GM19395 (cell line): ENCODE data around the gene OTOGL.
"Not testable (repeated sequence)": the region's sequence is repeated elsewhere in the genome, so short reads cannot be mapped to it uniquely, and the experiment has no call there.

Experiments
- ATAC-seq: cut with Tn5 transposase; IDR thresholded peaks from one replicate; pipeline ENCODE4 v1.9.1; 2021; ENCODE audit warnings: mild to moderate bottlenecking, moderate library complexity; ENCODE audit not compliant: unreplicated experiment

OTOGL gene

DNA sequence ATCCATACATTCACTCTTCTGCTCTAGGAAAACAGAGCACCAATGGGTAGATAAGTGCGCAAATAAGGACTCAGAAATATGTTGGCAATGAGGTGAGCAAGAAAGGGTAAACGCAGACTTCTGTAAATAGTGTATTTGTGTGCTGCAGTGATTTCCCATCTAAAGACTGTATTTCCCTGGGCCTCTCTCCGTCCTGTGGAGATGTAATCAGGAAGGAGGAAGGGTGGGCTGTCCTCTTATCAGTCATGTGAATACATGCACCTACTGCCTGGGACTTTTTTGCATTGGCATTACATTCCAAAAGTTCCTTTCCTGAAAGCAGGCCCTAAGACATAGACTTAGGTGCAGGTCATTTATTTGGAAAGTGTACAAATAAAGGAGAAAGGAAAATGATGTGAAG is 114.5 kb downstream of the OTOGL start:
- ATAC-seq = no peak

- ATAC-seq = peak; percentile 78
These were observed 117.7 kb downstream of the OTOGL start for GRCh38 chr12:80217011-80217535.

DNA sequence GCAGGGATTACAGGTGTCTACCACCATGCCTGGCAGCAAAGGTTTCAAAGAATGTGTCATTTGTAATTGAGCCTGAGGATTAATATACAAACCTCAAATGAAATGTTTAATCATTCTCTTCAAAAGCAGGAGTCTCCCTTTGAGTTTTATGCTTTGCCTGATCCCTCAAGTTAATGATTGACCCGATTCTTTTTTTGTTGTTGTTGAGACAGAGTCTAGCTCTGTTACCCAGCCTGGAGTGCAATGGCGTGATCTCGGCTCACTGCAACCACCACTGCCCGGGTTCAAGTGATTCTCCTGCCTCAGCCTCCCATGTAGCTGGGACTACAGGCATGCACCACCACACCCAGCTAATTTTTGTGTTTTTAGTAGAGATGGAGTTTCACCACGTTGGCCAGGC is 119.6 kb downstream of the OTOGL start:
- ATAC-seq = not testable (repeated sequence)

DNA sequence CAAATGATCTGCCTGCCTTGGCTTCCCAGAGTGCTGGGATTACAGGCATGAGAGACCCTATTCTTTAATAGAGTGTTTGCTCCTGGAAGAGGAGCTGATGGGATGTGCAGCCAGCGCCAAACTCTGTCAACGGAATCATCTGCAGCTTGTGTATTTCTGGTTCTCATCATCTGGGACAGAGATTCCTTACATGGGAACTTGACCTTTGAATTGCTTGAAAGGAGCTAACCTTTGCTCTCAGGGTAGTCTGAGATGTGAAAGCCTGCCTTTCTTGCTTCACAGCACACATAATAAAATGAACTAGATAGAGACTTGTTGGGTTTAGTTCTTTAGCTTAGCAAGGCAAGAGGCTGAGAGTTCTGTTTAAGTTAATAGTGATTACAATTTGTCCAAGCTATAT is 120.0 kb downstream of the OTOGL start:
- ATAC-seq = no peak

DNA sequence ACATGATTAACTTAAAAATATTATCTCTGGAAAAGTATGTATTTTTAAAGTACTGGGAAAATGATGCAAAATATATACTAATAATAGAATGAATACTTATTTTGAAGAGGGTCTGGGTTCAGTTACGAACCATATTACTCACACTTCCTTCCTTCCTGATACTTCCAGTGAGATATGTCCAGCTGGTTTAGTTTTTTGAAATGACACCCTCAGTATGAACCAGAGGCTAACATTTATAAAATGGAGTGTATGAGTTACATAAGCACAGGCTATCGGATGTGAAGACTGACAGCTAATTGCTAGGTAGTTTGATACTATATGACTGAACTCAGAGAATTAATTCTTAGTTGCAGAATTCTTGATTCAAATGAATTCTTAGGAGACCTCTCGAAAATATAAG is 122.9 kb downstream of the OTOGL start:
- ATAC-seq = peak; percentile 76

DNA sequence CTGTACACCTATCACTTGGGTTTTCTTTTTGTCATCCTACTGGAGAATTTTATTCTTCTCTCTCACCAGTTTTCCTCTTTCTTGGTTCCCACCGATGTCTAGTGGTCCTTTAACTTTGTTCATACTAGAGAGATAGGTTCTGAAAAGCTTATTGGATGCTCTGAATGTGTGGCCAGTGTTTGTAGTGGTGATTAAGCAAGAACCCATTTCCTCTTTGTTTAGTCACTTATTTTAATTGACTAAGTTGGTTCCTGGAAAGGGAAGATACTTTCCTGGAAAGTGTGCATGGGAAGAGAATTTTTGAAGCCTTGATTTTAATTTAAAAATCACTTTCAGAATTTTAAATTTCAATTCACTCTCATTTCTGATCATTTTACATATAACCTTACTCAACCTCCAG is 127.2 kb downstream of the OTOGL start:
- no peak for ATAC-seq

- ATAC-seq = not testable (repeated sequence)
These were observed 128.6 kb downstream of the OTOGL start for GRCh38 chr12:80227904-80228303.

DNA sequence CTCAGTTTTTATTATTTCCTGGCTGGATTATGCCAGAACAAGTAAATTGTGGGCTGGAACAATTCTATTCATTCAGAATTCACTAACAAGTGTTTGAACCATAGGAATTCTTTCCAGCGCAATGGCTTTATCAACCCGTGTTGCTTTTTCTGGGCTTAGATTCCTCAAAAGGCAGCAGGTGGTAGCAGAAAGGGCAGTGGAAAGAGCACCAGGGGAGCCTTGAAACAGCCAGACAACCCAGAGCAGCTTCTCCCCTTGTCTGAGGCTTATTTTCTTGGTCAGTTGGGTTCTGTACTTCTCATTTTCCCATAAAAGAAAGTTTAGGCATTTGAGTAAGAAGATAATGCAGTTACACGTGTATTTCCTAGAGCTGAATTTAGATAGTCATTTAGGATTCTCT is 130.7 kb downstream of the OTOGL start:
- ATAC-seq = no peak

- ATAC-seq = no peak
These were observed 133.5 kb downstream of the OTOGL start for GRCh38 chr12:80232837-80233236.

- no peak for ATAC-seq
These were observed 134.6 kb downstream of the OTOGL start for GRCh38 chr12:80233926-80234325.

DNA sequence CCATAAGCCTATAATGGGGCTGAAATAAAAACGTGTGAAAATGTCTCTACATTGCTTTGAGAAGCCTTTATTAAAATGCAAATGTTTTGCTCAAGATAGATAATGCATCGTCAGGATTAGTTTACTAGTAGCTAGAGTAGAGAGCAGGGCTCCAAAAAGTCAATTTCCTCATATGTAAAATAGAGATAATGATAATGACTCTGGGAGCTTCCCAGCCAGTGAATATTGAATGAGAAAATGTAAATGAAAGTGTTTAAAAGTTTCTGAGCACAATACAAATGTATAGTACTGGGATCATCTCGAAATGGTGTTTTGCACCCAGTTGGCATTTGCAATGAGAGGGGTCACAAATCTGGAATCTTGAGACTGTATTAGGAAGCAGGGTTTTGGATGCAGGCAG is 135.3 kb downstream of the OTOGL start:
- ATAC-seq = no peak

GRCh38 chr12:80235944-80236343 is 136.6 kb downstream of the OTOGL start:
- ATAC-seq = no peak

- ATAC-seq = no peak
These were observed 140.5 kb downstream of the OTOGL start for GRCh38 chr12:80239867-80240266.

DNA sequence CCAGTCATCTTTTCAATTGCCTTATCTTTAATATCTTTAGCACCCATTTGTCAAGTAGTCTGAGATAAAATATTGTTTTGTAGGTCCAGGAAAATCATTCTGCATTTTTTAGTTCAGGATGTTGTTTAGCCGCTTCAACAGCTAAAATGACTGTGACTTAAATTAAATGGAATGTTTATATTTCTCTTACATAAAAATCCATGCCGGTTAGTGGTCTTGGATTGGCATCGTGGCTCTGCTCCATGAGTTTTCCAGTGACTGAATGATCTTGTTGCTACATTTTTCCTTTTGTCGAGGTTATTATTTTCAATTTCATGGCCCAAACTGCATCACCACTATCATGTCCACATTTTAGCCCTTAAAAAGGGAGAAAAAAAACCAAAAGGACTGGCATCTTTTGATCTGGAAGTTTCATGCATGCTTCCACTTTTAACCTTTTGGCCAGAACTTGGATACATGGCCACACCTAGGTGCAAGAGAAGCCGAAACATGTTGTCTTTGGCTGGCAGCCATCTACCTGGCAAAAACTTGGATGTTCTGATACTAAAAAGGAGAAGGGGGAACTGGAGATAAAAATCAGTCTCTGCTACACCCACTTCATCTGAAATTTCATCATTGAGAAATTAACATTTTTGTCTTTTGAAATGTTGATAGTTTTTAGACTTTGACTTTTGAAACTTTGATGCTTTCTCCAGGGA is 142.4 kb downstream of the OTOGL start:
- no peak for ATAC-seq

- no peak for ATAC-seq
These were observed 143.0 kb downstream of the OTOGL start for GRCh38 chr12:80242321-80242720.

GRCh38 chr12:80249581-80249980 is 150.2 kb downstream of the OTOGL start:
- ATAC-seq = not testable (repeated sequence)

- no peak for ATAC-seq
These were observed 158.6 kb downstream of the OTOGL start for GRCh38 chr12:80257920-80258319.

DNA sequence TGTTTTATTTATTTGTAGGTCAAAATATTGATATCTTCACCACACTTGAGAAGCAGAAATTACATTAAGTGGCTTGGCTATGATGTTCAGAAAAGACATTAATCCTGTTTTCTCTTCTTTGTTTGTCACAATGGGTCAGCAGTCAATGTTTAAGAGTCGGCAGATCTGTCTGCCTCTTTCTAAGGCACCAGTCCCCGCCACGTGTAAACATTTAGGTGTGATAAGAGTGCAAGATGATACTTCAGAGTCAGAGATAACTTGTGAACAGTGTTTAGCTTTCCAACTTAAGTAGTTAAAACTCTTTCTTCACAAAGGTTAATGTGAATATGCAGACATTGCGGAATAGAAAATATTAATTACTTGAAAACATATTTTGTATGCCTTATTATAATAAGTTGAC is 160.9 kb downstream of the OTOGL start:
- no peak for ATAC-seq

- no peak for ATAC-seq
These were observed 162.1 kb downstream of the OTOGL start for GRCh38 chr12:80261403-80261802.

DNA sequence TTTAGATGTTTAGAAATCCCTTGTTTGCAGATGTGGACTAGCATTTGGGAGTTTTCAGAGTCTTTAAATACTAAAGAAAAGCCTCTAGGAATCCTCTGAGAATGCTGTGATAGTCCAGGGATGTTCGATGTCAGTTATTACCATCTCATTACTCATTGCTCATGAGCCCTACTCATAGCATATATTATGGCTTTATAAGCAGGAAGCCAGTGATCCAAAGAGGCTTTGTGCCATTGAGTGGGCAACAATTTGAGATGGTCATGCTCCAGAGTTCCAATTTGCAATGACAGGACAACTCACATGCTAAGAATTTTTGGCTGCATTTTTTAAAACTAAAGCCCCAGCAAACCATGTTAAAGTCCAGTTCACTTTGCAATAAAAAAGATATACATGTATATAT is 163.0 kb downstream of the OTOGL start:
- no peak for ATAC-seq

DNA sequence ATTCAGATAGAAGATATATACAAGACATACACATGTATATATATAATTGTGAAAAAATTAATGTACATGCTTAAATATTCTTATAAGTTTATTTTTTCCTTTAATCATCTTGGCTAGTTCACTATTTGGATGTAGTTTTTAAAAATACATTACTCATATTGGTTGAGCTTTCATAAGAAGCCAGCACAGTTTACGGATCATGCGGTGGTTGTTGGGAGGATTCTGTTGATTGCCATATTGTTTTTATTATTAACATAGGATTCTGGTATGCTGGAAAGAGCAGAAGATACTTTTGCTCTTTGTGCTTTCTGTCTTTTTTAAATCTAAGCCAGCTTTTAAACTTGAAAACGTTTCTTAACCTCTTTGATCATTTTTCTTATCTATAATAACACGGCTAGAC is 163.4 kb downstream of the OTOGL start:
- ATAC-seq = no peak

GRCh38 chr12:80264386-80264785 is 165.0 kb downstream of the OTOGL start:
- no peak for ATAC-seq

DNA sequence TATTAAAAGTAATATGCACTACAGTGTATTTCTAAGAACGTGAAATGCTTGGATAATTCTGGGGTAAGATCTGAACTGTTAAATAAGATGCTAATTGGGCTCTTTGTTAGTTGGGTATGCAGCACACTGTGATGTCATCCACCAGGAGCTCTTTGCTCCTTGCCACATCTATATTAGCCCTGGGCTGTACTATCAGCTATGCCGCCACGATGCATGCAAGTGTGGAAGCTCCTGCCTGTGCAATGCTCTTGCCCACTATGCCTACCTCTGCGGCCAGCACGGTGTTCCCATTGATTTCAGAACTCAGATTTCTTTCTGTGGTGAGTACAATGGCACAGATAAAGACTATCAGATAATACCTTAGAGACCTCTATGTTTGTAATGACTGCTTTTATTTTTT is 165.6 kb downstream of the OTOGL start:
- no peak for ATAC-seq
